ENCODE results near the gene ZSCAN20.

GRCh38 chr1:33456502-33456886, 16.0 kb upstream of the ZSCAN20 start:
- TF ChIP-seq TAF1 (IDR thresholded peaks at IDR 0.05; ENCODE audit: borderline replicate concordance, insufficient read depth, low read length) (no peak), POLR2AphosphoS5 (IDR thresholded peaks at IDR 0.05; ENCODE audit: low read depth, low read length) (no peak), FOXP2 (optimal IDR thresholded peaks at IDR 0.05; ENCODE audit: borderline replicate concordance, extremely low read depth, extremely low read length, insufficient read depth) (no peak)
